Measurements from ENCODE around the gene TRAF7.
"Not testable (repeated sequence)": the region's sequence is repeated elsewhere in the genome, so short reads cannot be mapped to it uniquely, and the experiment has no call there.

TRAF7 gene

GRCh38 chr16:2196981-2197511 is 41.5 kb downstream of the TRAF7 start:
- in situ Hi-C loops (cut with MboI; ENCODE audit: low sequenced_read_pairs) = no loop called here

- in situ Hi-C loops (cut with MboI; ENCODE audit: low sequenced_read_pairs) = no loop called here
Measured at GRCh38 chr16:2197765-2198164, 42.2 kb downstream of the TRAF7 start.

- in situ Hi-C loops (cut with MboI; ENCODE audit: low sequenced_read_pairs) = no loop called here
Measured at GRCh38 chr16:2198283-2198682, 42.7 kb downstream of the TRAF7 start.

GRCh38 chr16:2199095-2199494 is 43.5 kb downstream of the TRAF7 start:
- in situ Hi-C loops (cut with MboI; ENCODE audit: low sequenced_read_pairs) = no loop called here

GRCh38 chr16:2199621-2200139 is 44.1 kb downstream of the TRAF7 start:
- in situ Hi-C loops (cut with MboI; ENCODE audit: low sequenced_read_pairs) = no loop called here

GRCh38 chr16:2200313-2200712 is 44.7 kb downstream of the TRAF7 start:
- in situ Hi-C loops (cut with MboI; ENCODE audit: low sequenced_read_pairs) = no loop called here

GRCh38 chr16:2203119-2203688 is 47.6 kb downstream of the TRAF7 start:
- in situ Hi-C loops (cut with MboI; ENCODE audit: low sequenced_read_pairs) = not testable (repeated sequence)

- in situ Hi-C loops (cut with MboI; ENCODE audit: low sequenced_read_pairs) = no loop called here
Measured at GRCh38 chr16:2204416-2205103, 49.0 kb downstream of the TRAF7 start.

GRCh38 chr16:2205104-2205966 is 49.8 kb downstream of the TRAF7 start, which contains the start of gene MLST8:
MLST8 (plus strand) TSS chr16:2205454; CDS start chr16:2206086, 632 bp downstream.
- in situ Hi-C loops (cut with MboI; ENCODE audit: low sequenced_read_pairs) = no loop called here

- in situ Hi-C loops (cut with MboI; ENCODE audit: low sequenced_read_pairs) = no loop called here
Measured at GRCh38 chr16:2205967-2206313, 50.4 kb downstream of the TRAF7 start.

- in situ Hi-C loops (cut with MboI; ENCODE audit: low sequenced_read_pairs) = no loop called here
Measured at GRCh38 chr16:2206420-2206779, 50.8 kb downstream of the TRAF7 start.

GRCh38 chr16:2206780-2207433 is 51.3 kb downstream of the TRAF7 start:
- in situ Hi-C loops (cut with MboI; ENCODE audit: low sequenced_read_pairs) = no loop called here

GRCh38 chr16:2207872-2208271 is 52.3 kb downstream of the TRAF7 start:
- in situ Hi-C loops (cut with MboI; ENCODE audit: low sequenced_read_pairs) = no loop called here

- in situ Hi-C loops (cut with MboI; ENCODE audit: low sequenced_read_pairs) = no loop called here
Measured at GRCh38 chr16:2208308-2208707, 52.7 kb downstream of the TRAF7 start.

- in situ Hi-C loops (cut with MboI; ENCODE audit: low sequenced_read_pairs) = no loop called here
Measured at GRCh38 chr16:2208772-2209171, 53.2 kb downstream of the TRAF7 start.

- in situ Hi-C loops (cut with MboI; ENCODE audit: low sequenced_read_pairs) = no loop called here
Measured at GRCh38 chr16:2209258-2210008, 53.9 kb downstream of the TRAF7 start.

GRCh38 chr16:2210009-2210332 is 54.4 kb downstream of the TRAF7 start:
- in situ Hi-C loops (cut with MboI; ENCODE audit: low sequenced_read_pairs) = no loop called here

- in situ Hi-C loops (cut with MboI; ENCODE audit: low sequenced_read_pairs) = no loop called here
Measured at GRCh38 chr16:2210386-2211365, 55.1 kb downstream of the TRAF7 start, which contains the start of gene BRICD5. BRICD5 (minus strand) TSS chr16:2210863; CDS start chr16:2210833, 30 bp downstream.

- in situ Hi-C loops (cut with MboI; ENCODE audit: low sequenced_read_pairs) = no loop called here
Measured at GRCh38 chr16:2211923-2212347, 56.4 kb downstream of the TRAF7 start.

All from HL-60/S4 treated with phorbol 12-myristate 13-acetate at 8.2 ng/mL for 4 days and 3 days (cell line).